ENCODE results near the gene CALD1. TPM values are rescaled to one million over a fixed set of nuclear protein-coding genes. Genes with fewer than 3 reads are reported as not detected.

CALD1 gene
- total RNA-seq, 1 donor from 2014 or later: 61.8 TPM

DNA sequence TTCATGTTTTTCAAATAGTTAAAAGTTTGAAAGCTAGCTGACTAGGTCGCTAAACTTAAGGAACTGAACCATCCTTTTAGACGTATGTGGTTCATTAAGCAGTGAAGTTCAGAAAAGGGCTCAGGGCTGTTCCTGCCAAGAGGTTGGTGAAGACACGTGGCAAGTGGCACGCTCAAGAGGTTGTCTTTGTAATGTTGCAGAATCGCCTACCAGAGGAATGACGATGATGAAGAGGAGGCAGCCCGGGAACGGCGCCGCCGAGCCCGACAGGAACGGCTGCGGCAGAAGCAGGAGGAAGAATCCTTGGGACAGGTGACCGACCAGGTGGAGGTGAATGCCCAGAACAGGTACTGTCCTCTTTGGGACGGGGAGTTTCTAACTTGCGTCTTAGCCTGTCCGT, 149.1 kb downstream of the CALD1 start:
- H3K4me3 Mint-ChIP-seq (ENCODE audit: unreplicated experiment): no peak overlapping the region
- peaks cover 2% of the 10 kb centered on the region for H3K4me1 Mint-ChIP-seq (ENCODE audit: low read depth, unreplicated experiment)
- H3K36me3 Mint-ChIP-seq (ENCODE audit: unreplicated experiment): peaks cover 12% of the 10 kb centered on the region
- H3K27me3 Mint-ChIP-seq (ENCODE audit: unreplicated experiment): no peaks in the 10 kb centered on the region
- no peak for DNase-seq
- H3K9me3 Mint-ChIP-seq (ENCODE audit: unreplicated experiment): peaks cover 3% of the 10 kb centered on the region
- H3K27ac Mint-ChIP-seq (ENCODE audit: unreplicated experiment): no peak overlapping the region
- TF ChIP-seq, protein P1, sequence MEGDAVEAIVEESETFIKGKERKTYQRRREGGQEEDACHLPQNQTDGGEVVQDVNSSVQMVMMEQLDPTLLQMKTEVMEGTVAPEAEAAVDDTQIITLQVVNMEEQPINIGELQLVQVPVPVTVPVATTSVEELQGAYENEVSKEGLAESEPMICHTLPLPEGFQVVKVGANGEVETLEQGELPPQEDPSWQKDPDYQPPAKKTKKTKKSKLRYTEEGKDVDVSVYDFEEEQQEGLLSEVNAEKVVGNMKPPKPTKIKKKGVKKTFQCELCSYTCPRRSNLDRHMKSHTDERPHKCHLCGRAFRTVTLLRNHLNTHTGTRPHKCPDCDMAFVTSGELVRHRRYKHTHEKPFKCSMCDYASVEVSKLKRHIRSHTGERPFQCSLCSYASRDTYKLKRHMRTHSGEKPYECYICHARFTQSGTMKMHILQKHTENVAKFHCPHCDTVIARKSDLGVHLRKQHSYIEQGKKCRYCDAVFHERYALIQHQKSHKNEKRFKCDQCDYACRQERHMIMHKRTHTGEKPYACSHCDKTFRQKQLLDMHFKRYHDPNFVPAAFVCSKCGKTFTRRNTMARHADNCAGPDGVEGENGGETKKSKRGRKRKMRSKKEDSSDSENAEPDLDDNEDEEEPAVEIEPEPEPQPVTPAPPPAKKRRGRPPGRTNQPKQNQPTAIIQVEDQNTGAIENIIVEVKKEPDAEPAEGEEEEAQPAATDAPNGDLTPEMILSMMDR (IDR thresholded peaks at IDR 0.05; ENCODE audit: partially characterized antibody, unreplicated experiment): no peak

DNA sequence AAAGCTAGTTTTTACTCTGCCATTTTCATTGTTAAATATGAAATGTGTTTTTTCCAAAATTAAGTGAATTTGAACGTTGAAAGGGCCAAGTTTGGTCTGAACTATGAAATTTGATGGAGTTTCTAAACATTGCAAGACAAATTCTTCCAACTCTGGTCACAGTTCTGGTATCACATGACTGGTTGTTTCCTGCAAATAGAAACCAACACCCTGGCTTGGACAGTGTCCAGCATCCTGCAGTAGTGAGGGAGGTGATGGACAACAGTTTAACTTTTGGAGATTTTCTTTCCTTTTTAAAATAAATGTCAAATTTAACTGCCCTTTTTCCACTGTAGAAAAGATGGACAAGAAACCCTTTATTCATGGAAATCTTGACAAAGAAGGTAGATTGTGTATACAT, 152.1 kb downstream of the CALD1 start:
- DNase-seq: no peak
- Mint-ChIP-seq H3K4me1 (ENCODE audit: low read depth, unreplicated experiment) (peaks cover 2% of the 10 kb centered on the region), H3K36me3 (ENCODE audit: unreplicated experiment) (peaks cover 6% of the 10 kb centered on the region), H3K4me3 (ENCODE audit: unreplicated experiment) (no peak overlapping the region), H3K27me3 (ENCODE audit: unreplicated experiment) (no peaks in the 10 kb centered on the region), H3K27ac (ENCODE audit: unreplicated experiment) (no peak overlapping the region), H3K9me3 (ENCODE audit: unreplicated experiment) (peaks cover 3% of the 10 kb centered on the region)
- TF ChIP-seq, protein P1 (IDR thresholded peaks at IDR 0.05; ENCODE audit: partially characterized antibody, unreplicated experiment): no peak

DNA sequence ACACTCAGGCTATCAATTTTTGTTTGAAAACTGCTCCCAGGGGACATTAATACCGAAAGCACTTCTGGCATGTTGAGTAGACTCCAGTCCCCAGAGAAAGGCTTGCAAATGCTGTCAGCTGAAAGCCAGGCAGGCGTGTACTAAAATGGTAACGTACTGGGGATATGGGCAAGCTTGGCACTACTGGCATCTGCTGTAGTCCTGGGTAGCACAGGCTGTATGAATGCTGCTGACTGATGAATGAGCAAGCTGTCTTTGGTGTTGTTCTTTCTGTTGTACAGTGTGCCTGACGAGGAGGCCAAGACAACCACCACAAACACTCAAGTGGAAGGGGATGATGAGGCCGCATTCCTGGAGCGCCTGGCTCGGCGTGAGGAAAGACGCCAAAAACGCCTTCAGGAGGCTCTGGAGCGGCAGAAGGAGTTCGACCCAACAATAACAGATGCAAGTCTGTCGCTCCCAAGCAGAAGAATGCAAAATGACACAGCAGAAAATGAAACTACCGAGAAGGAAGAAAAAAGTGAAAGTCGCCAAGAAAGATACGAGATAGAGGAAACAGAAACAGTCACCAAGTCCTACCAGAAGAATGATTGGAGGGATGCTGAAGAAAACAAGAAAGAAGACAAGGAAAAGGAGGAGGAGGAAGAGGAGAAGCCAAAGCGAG, 153.4 kb downstream of the CALD1 start:
- Mint-ChIP-seq H3K27ac (ENCODE audit: unreplicated experiment) (no peak overlapping the region), H3K27me3 (ENCODE audit: unreplicated experiment) (no peaks in the 10 kb centered on the region), H3K4me3 (ENCODE audit: unreplicated experiment) (no peak overlapping the region), H3K4me1 (ENCODE audit: low read depth, unreplicated experiment) (peaks cover 4% of the 10 kb centered on the region), H3K36me3 (ENCODE audit: unreplicated experiment) (peaks cover 6% of the 10 kb centered on the region), H3K9me3 (ENCODE audit: unreplicated experiment) (peaks cover 3% of the 10 kb centered on the region)
- no peak for DNase-seq
- TF ChIP-seq, protein P1 (IDR thresholded peaks at IDR 0.05; ENCODE audit: partially characterized antibody, unreplicated experiment): no peak

DNA sequence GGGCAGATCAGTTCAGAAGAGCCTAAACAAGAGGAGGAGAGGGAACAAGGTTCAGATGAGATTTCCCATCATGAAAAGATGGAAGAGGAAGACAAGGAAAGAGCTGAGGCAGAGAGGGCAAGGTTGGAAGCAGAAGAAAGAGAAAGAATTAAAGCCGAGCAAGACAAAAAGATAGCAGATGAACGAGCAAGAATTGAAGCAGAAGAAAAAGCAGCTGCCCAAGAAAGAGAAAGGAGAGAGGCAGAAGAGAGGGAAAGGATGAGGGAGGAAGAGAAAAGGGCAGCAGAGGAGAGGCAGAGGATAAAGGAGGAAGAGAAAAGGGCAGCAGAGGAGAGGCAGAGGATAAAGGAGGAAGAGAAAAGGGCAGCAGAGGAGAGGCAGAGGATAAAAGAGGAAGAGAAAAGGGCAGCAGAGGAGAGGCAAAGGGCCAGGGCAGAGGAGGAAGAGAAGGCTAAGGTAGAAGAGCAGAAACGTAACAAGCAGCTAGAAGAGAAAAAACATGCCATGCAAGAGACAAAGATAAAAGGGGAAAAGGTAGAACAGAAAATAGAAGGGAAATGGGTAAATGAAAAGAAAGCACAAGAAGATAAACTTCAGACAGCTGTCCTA, 154.1 kb downstream of the CALD1 start:
- TF ChIP-seq, protein P1 (IDR thresholded peaks at IDR 0.05; ENCODE audit: partially characterized antibody, unreplicated experiment): no peak
- H3K27me3 Mint-ChIP-seq (ENCODE audit: unreplicated experiment): no peaks in the 10 kb centered on the region
- H3K9me3 Mint-ChIP-seq (ENCODE audit: unreplicated experiment): peaks cover 3% of the 10 kb centered on the region
- H3K4me1 Mint-ChIP-seq (ENCODE audit: low read depth, unreplicated experiment): peaks cover 7% of the 10 kb centered on the region
- H3K27ac Mint-ChIP-seq (ENCODE audit: unreplicated experiment): no peak overlapping the region
- H3K4me3 Mint-ChIP-seq (ENCODE audit: unreplicated experiment): no peak overlapping the region
- DNase-seq: no peak
- H3K36me3 Mint-ChIP-seq (ENCODE audit: unreplicated experiment): peaks cover 6% of the 10 kb centered on the region

DNA sequence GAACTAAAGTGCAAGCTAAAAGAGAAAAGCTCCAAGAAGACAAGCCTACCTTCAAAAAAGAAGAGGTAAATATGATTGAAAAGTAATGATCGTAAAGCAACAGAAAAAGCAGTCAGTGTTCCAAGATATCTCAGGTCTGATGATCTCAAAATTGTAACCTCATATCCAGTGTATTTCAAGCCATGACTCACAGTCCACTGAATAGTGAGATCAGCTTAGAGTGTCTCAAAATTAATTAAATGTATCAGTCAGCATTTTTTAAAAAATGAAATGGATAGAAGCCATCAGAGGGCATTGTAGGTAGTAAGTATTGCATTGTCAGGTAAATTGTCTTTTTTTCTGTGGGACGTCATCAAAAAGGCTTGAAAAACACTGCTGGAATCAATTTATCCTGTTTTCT, 156.3 kb downstream of the CALD1 start:
- Mint-ChIP-seq H3K4me3 (ENCODE audit: unreplicated experiment) (no peak overlapping the region), H3K27me3 (ENCODE audit: unreplicated experiment) (no peaks in the 10 kb centered on the region), H3K36me3 (ENCODE audit: unreplicated experiment) (peaks cover 6% of the 10 kb centered on the region), H3K4me1 (ENCODE audit: low read depth, unreplicated experiment) (peaks cover 7% of the 10 kb centered on the region), H3K9me3 (ENCODE audit: unreplicated experiment) (peaks cover 3% of the 10 kb centered on the region), H3K27ac (ENCODE audit: unreplicated experiment) (no peak overlapping the region)
- TF ChIP-seq, protein P1 (IDR thresholded peaks at IDR 0.05; ENCODE audit: partially characterized antibody, unreplicated experiment): no peak
- no peak for DNase-seq

Measured in glutamatergic neuron (in vitro differentiated cells).